GM21786 (cell line): ENCODE measurements around the gene ECI2.
"Not testable (repeated sequence)": the region's sequence is repeated elsewhere in the genome, so short reads cannot be mapped to it uniquely, and the experiment has no call there.

Experiments
- ATAC-seq: cut with Tn5 transposase; IDR thresholded peaks from one replicate; pipeline ENCODE4 v1.9.1; 2021; ENCODE audit not compliant: unreplicated experiment

The ECI2 gene

GRCh38 chr6:4105980-4106536, 29.3 kb downstream of the ECI2 start:
- no peak for ATAC-seq

- no peak for ATAC-seq
These were observed 31.4 kb downstream of the ECI2 start for GRCh38 chr6:4103929-4104328.

DNA sequence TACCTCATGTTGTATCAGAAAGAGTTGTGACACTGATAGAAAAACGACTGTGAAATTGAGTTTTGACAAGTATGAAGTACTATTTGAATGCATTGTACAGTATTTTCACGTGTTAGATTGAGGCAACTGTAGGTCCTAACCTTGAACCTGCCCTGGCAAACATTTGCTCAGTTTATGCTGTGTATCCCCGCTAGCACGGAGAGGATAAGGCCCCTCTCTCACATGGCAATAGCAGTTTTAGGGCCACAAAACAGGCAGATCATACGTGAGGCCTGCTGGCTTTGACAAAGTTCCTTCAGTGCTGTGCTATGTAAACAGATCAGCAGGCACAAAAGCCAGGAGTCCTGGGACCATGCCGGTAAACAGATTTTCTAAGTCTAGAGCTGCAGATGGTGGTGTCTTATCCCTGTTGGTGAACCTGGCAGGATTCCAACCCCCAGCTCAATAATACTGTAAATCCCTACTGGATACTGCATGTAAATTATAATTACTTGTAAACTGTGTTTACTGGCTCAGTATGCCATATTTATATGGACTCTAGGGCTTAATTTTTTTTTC, 32.6 kb downstream of the ECI2 start:
- ATAC-seq, result no peak

- ATAC-seq, result no peak
These were observed 34.1 kb downstream of the ECI2 start for GRCh38 chr6:4101298-4101697.

DNA sequence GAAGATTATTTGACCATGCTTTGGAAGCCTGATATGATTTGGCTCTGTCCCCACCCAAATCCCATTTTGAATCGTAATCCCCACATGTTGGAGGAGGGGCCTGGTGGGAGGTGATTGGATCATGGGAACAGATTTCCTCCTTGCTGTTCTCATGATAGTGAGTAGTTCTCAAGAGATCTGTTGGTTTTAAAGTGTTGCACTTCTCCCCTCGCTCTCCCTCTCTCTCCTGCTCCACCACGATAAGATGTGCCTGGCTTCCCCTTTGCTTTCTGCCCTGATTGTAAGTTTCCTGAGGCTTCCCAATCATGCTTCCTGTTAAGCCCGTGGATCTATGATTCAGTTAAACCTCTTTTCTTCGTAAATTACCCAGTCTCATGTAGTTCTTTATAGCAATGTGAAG, 34.7 kb downstream of the ECI2 start:
- ATAC-seq, result no peak

DNA sequence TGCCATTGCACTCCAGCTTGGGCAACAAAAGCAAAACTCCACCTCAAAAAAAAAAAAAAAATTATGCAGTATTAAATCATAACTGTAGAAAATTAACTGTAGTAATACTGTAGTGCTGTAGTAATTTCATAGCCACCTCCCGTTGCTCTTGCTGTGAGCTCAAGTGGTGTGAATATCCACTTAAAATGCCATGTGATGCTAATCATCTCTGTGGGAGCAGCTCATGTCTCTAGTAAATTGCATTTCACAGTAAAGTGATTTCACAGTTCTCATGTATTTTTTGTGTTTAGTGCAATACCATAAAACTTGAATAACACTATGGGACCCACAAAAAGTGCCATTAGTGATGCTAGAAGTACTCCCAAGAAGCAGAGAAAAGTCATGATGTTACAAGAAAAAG, 42.1 kb downstream of the ECI2 start:
- no peak for ATAC-seq

DNA sequence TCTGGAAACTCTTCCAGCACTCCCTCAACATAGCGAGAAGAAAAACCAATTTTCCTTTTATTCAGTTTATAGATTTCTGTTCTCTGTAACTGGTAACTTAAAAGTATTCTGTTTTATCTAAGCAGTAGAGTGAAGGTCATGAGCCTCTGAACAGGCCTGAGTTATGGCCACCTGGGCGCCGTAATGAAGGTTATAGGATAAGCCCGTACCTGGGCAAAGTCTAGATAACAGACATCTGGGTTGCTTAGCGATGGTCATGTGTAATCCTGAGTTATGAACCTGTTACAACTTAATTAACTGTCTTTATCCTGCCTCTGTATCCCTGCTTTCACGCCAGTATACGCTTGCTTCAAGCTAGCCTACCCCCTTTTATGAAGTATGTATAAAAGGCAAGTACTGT, 43.4 kb downstream of the ECI2 start:
- ATAC-seq, result no peak

DNA sequence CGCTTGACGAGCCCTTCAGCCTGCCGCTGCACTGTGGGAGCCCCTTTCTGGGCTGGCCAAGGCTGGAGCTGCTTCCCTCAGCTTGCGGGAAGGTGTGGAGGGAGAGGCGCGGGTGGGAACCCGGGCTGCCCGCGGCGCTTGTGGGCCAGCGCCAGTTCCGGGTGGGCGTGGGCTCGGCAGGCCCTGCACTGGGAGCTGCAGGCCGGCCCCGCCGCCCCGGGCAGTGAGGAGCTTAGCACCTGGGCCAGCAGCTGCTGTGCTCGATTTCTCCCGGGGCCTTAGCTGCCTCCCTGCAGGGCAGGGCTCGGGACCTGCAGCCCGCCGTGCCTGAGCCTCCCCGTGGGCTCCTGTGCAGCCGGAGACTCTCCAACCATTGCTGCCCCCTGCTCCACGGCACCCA, 45.3 kb downstream of the ECI2 start:
- not testable (repeated sequence) for ATAC-seq

GRCh38 chr6:4088704-4089103, 46.7 kb downstream of the ECI2 start:
- ATAC-seq, result no peak

DNA sequence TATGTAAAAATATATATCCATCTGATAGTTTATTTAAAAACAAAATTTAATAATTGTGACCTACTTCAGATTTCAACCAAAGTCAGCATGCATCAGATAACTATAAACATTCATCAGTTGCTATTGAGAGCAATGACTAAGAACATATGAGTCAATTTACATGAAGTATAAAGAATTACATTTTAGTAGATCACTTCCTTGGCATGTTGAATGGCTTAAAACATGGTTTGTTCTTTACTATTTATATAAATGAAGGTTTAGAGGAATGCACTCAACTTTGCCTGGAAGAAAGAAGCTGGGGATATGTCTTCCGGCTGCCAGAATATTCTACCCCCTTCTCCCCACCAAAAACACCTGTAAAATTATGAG, 50.1 kb downstream of the ECI2 start:
- ATAC-seq, result no peak

DNA sequence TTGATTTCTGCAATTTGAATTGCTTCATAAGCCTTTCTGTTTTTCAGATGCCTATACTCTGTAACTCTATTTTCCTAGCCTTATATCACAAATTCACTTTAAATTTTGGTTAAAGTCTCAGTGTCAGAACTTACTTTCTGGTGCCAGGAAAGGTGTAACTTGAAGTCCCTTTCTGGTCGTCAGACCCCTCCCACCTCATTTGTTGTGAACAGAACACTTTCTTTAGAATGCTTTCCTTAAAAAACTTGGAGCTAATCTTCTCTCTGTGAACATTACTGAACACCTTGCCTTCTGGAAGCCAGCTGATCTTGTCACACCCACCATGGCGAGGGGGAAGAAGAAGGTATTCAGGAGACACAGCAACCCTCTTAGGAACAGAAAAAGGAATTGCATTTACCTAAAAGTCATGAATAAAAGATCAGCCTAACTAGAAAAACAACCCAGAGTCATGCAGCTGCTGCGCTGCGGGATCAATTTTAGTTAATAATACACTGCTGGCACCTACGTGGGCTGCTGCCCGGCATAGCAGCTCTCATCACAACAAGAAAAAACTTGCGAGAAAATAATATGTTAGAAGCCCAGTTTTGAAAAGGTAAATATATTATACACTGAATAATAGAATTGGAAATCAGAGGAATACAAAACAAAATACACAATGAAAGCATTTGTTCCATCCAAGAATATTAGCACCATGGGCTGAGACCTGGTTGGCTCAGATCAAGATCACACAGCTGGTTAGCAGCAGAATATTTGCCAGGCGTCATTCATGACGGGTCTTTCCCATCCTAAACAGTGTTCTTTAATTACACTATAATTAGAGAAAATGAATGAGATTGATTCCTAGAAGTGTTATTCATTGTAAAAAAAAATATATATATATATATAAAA, 50.7 kb downstream of the ECI2 start:
- no peak for ATAC-seq

- ATAC-seq, result no peak
These were observed 56.5 kb downstream of the ECI2 start, which contains the start of gene FAM217A for GRCh38 chr6:4078691-4079471. FAM217A (minus strand) TSS chr6:4079137; CDS start chr6:4077414, 1,723 bp downstream.

GRCh38 chr6:4074478-4075235, 60.7 kb downstream of the ECI2 start:
- no peak for ATAC-seq

DNA sequence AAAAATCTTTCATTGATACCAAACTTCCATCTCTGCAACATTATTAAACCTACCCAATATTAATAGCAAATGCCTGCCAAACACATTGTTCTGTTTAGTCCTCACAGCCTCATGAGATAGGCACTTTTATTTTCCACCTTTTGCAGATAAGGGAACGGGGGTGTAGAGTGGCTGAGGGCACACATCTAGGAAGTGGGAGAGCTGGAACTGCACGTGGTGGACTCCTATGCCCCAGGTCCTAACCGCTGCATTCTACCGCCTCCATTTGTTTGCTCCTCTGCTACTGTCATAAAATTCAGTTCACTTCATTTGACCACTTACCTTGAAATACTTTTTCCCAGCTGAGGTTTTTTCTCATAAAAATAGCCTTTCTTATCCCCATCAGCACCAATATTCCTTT, 64.0 kb downstream of the ECI2 start:
- no peak for ATAC-seq

DNA sequence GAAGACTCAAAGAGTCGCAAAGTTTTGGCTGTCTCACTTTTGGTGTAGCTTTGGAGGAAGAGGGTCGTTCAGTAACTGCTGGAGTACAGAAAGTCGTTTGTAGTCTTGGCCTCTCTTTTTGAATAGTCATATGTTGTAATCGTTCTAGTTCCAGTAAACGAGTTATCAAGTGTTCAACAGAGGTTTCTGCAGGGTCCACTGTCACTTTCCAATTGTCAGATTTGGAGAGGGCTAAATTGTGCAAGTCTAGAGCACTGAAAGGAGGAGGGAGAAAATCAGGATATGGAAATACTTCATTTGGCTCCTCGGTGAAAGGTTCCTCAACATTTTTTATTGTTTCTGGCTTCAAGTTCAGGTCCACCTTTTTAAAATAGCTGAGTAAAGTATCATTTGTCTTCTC, 66.2 kb downstream of the ECI2 start:
- ATAC-seq, result no peak

GRCh38 chr6:4067673-4068072, 67.7 kb downstream of the ECI2 start:
- ATAC-seq, result no peak

- no peak for ATAC-seq
These were observed 69.2 kb downstream of the ECI2 start for GRCh38 chr6:4066029-4066755.
